Mammary epithelial cell (primary cell): ENCODE results near the gene KBTBD6.

Experiments used
- EZH2 ChIP-seq: IDR thresholded peaks from 2 replicates; pipeline ENCODE4 v1.6.1; 2012; ENCODE audit warnings: low read length, inconsistent platforms, borderline replicate concordance
- TF ChIP-seq, protein P1 (sequence below), 2 donors: IDR thresholded peaks in 1 of 2; conservative IDR thresholded peaks in 1 of 2; 2 replicates each; pipeline ENCODE4 v1.5.1; 2011 to 2012; ENCODE audit warnings: inconsistent platforms in 2 of 2, low read length in 2 of 2, mild to moderate bottlenecking in 2 of 2, control low read depth in 1 of 2, low read depth in 1 of 2; ENCODE audit not compliant: insufficient read depth in 1 of 2; ENCODE audit errors: extremely low read depth in 1 of 2

DNA sequence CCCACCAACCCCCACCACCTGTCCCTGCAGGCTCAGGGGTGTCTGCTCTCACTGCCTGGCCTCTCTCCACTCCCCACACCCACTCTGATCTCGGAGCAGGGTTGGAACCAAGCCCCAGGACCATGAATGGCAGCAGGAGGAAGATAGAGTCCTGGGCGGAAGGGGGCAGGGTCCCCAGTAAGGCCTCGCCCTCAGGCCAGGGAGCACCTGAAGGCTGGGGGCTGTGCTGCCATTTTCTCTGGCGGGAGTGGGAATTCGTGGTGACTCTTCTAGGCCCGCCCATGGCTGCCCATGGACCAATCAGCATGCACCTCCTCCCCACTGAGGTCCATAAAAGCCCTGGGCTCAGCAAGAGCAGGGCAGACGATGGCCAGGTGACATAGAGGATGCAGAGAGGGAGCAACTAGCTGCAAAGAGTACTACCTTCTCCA lies 25.0 kb downstream of the KBTBD6 start:
- no peak for TF ChIP-seq EZH2
- TF ChIP-seq, protein P1, sequence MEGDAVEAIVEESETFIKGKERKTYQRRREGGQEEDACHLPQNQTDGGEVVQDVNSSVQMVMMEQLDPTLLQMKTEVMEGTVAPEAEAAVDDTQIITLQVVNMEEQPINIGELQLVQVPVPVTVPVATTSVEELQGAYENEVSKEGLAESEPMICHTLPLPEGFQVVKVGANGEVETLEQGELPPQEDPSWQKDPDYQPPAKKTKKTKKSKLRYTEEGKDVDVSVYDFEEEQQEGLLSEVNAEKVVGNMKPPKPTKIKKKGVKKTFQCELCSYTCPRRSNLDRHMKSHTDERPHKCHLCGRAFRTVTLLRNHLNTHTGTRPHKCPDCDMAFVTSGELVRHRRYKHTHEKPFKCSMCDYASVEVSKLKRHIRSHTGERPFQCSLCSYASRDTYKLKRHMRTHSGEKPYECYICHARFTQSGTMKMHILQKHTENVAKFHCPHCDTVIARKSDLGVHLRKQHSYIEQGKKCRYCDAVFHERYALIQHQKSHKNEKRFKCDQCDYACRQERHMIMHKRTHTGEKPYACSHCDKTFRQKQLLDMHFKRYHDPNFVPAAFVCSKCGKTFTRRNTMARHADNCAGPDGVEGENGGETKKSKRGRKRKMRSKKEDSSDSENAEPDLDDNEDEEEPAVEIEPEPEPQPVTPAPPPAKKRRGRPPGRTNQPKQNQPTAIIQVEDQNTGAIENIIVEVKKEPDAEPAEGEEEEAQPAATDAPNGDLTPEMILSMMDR (conservative IDR thresholded peaks at IDR 0.05 in 1 of 2, IDR thresholded peaks at IDR 0.05 in 1 of 2; ENCODE audit: extremely low read depth in 1 of 2, insufficient read depth in 1 of 2, low read depth in 1 of 2, low read length in 2 of 2), result no peak
